Measurements from ENCODE around the gene ST8SIA2.

DNA sequence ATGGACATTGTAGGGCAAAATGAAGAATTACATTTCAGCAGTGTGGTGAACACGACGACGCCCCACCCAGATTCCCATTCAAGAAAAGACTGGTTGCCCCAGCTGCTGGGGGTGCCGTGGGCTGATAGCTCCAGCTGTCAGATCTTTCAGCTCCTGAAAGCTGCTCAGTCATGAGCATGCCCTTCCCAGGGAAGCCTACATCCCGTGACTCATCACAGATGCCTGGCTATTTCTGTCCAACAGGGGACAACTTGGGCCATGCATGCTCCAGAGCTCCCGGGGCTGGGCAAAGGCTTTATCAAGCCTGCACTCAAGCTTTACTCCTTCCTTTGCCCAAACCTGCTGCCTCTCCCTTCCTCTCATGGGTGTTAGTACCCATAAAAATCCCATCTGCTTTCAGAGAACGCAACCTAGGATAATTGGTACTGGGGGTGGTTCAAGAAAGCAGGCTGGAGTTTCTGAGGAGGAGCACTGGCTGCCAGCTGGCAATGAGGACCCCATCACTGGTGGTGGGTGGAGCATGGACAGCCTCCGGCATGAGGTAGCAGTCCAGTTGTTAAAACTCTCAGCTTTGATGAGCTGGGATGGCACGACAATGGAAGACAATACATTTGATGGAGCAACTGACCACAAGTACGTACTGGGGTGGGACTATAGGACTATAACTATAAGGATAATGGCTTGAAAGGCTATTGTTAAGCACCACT, 16.4 kb upstream of the ST8SIA2 start:
- TF ChIP-seq, protein P1, sequence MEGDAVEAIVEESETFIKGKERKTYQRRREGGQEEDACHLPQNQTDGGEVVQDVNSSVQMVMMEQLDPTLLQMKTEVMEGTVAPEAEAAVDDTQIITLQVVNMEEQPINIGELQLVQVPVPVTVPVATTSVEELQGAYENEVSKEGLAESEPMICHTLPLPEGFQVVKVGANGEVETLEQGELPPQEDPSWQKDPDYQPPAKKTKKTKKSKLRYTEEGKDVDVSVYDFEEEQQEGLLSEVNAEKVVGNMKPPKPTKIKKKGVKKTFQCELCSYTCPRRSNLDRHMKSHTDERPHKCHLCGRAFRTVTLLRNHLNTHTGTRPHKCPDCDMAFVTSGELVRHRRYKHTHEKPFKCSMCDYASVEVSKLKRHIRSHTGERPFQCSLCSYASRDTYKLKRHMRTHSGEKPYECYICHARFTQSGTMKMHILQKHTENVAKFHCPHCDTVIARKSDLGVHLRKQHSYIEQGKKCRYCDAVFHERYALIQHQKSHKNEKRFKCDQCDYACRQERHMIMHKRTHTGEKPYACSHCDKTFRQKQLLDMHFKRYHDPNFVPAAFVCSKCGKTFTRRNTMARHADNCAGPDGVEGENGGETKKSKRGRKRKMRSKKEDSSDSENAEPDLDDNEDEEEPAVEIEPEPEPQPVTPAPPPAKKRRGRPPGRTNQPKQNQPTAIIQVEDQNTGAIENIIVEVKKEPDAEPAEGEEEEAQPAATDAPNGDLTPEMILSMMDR (IDR thresholded peaks at IDR 0.05 in 2 of 3, conservative IDR thresholded peaks at IDR 0.05 in 1 of 3; ENCODE audit: control insufficient read depth in 2 of 3, extremely low read depth in 1 of 3, insufficient read depth in 1 of 3, low read depth in 3 of 3, low read length in 3 of 3): no peak
- no peak for TF ChIP-seq EZH2 (IDR thresholded peaks at IDR 0.05; ENCODE audit: borderline replicate concordance, control insufficient read depth, low read depth, low read length)
- TF ChIP-seq POLR2A (IDR thresholded peaks at IDR 0.05; ENCODE audit: low read depth, low read length): no peak
- TF ChIP-seq, protein P2, sequence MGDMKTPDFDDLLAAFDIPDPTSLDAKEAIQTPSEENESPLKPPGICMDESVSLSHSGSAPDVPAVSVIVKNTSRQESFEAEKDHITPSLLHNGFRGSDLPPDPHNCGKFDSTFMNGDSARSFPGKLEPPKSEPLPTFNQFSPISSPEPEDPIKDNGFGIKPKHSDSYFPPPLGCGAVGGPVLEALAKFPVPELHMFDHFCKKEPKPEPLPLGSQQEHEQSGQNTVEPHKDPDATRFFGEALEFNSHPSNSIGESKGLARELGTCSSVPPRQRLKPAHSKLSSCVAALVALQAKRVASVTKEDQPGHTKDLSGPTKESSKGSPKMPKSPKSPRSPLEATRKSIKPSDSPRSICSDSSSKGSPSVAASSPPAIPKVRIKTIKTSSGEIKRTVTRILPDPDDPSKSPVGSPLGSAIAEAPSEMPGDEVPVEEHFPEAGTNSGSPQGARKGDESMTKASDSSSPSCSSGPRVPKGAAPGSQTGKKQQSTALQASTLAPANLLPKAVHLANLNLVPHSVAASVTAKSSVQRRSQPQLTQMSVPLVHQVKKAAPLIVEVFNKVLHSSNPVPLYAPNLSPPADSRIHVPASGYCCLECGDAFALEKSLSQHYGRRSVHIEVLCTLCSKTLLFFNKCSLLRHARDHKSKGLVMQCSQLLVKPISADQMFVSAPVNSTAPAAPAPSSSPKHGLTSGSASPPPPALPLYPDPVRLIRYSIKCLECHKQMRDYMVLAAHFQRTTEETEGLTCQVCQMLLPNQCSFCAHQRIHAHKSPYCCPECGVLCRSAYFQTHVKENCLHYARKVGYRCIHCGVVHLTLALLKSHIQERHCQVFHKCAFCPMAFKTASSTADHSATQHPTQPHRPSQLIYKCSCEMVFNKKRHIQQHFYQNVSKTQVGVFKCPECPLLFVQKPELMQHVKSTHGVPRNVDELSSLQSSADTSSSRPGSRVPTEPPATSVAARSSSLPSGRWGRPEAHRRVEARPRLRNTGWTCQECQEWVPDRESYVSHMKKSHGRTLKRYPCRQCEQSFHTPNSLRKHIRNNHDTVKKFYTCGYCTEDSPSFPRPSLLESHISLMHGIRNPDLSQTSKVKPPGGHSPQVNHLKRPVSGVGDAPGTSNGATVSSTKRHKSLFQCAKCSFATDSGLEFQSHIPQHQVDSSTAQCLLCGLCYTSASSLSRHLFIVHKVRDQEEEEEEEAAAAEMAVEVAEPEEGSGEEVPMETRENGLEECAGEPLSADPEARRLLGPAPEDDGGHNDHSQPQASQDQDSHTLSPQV (IDR thresholded peaks at IDR 0.05): no peak
- no peak for TF ChIP-seq CHD4 (IDR thresholded peaks at IDR 0.05)
- TF ChIP-seq, protein P3, sequence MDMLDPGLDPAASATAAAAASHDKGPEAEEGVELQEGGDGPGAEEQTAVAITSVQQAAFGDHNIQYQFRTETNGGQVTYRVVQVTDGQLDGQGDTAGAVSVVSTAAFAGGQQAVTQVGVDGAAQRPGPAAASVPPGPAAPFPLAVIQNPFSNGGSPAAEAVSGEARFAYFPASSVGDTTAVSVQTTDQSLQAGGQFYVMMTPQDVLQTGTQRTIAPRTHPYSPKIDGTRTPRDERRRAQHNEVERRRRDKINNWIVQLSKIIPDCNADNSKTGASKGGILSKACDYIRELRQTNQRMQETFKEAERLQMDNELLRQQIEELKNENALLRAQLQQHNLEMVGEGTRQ (IDR thresholded peaks at IDR 0.05; ENCODE audit: borderline replicate concordance, low read depth, low read length): no peak
- no peak for TF ChIP-seq HDGF (IDR thresholded peaks at IDR 0.05)
- no peak for TF ChIP-seq ETV6 (conservative IDR thresholded peaks at IDR 0.05 in 1 of 2, IDR thresholded peaks at IDR 0.05 in 1 of 2; ENCODE audit: borderline replicate concordance in 1 of 2, low read depth in 1 of 2)
- no peak for TF ChIP-seq NFYB (IDR thresholded peaks at IDR 0.05; ENCODE audit: insufficient read depth, low read depth, low read length)
- TF ChIP-seq BHLHE40 (IDR thresholded peaks at IDR 0.05; ENCODE audit: borderline replicate concordance in 1 of 2, low read depth in 2 of 2, low read length in 1 of 2): no peak
- no peak for TF ChIP-seq CHD2 (IDR thresholded peaks at IDR 0.05; ENCODE audit: borderline replicate concordance, low read depth, low read length)
